Activated T-cell treated with anti-CD3 and anti-CD28 coated beads for 24 hours (primary cell): ENCODE data around the gene ELL.
"Not testable (repeated sequence)": the region's sequence is repeated elsewhere in the genome, so short reads cannot be mapped to it uniquely, and the experiment has no call there.

Experiments used
- DNase-seq: peaks from one replicate; pipeline ENCODE4 v3.0.0-alpha.2; 2020; ENCODE audit warnings: low read depth

The ELL gene

DNA sequence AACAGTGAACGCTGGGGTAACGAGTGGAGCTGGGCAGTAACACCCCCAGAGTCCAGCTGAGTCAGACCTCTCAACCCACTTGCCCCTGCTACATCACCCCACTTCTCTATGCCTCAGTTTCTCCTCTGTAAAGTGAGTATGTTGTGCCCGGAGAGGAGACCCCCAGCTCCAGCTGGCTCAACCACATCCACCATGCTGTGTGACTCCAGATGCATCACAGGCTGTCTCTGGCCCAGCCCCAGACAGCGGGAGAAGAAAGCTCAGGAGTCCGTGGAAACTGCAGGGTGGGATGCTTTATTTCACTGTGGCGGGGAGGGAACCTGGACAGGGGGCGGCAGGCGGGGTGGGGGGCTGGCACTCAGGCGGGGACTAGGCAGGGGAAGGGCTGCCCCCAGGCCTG, 9.6 kb upstream of the ELL start:
- DNase-seq, result no peak

DNA sequence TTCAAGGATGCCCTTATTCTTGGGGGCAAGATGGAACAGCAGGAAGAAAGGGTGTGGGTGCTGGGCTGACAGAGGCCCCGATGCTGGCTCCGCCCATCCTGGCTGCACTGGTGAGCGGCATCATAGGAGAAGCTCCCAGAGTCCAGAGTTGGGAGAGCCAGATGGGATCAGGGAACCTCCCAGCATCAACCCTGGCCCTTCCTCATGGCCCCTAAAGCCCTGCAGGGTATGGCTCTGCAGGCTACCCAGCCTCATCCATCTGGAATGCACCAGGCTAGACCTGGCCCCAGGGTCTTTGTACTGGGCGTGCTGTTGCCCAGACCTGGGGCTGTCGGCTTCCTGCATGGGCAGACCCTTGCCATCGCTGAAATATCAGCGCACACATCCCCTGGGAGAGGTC, 7.9 kb upstream of the ELL start:
- DNase-seq, result no peak

DNA sequence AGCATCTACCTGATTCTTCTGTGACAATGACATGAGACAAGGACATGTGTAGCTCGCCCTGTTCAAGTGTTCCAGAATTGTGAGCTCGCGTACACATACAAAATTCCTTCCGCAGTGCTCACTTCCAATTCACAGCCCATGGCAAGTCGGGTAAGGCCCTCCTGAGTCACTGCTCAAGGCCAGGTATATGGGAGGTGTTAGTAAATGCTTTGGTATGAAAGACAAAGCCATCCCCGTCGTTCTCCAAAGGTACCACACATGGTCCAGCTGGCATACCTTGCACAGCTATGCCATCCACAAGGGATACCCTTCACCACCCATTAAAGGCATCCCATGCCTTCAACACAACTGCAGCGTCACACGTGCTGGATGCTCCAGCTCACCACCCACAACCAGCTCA, 4.4 kb upstream of the ELL start:
- no peak for DNase-seq

DNA sequence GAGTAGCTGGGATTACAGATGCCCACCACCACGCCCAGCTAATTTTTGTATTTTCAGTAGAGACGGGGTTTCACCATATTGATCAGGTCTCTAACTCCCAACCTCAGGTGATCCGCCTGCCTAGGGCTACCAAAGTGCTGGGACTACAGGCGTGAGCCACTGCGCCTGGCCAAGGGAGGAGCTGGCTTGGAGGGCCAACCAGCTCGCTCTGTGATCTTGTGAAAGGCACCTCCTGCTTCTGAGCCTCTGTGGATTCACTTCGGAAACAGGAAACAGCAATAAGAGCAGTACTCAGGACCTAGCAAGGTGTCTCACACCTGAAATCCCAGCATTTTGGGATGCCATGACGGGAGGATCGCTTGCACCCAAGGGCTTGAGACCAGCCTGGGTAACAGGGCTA, 2.0 kb upstream of the ELL start:
- no peak for DNase-seq

DNA sequence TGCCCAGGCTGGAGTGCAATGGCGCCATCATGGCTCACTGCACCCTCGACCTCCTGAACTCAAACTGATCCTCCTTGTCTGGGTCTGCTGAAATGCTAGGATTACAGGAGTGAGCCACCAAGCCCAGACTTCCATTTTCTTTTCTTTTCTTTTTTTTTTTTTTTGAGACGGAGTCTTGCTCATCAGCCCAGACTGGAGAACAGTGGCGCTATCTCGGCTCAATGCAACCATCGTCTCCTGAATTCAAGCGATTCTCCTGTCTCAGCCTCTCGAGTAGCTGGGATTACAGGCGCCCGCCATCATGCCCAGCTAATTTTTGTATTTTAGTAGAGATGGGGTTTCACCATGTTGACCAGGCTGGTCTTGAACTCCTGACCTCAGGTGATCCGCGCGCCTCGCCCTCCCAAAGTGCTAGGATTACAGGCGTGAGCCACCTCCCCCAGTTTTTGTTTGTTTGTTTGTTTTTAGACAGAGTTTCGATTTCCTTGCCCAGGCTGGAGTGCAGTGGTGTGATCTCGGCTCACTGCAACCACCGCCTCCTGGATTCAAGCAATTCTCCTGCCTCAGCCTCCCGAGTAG, 1.1 kb upstream of the ELL start:
- not testable (repeated sequence) for DNase-seq

DNA sequence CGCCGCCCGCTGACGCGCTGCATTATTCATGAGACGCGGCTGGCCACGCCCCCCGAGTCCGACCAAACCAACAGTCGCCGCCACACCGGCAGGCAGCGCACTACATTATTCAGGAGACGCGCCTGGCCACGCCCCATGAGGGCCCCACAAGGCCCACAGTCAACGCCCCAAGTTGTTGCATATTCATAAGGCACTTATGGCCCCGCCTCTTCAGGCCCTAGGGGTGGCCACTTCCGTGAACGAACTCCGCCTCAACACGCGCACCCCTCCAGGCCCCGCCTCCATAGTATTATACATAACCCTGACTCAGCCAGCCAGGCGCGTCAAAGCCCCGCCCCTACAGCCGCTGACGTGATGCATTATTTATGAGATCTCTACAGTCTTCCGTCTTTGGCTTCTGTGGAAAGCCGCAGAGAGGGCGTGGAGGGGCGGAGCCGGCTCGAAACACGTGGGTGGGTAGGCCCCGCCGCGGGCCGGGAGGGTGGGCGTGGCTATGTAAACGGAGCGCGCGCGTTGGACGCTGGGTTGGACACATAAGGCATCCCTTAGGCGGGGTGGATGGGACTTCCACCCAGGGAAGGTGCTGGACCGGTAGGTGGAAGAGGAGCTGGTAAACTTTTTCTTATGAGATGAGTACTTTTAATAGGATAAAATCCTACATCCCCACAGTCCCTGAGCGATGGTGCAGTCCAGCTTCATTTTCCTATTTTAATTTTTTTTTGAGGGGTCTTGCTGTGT, 423 bp upstream of the ELL start:
- DNase-seq, result peak; percentile 100

DNA sequence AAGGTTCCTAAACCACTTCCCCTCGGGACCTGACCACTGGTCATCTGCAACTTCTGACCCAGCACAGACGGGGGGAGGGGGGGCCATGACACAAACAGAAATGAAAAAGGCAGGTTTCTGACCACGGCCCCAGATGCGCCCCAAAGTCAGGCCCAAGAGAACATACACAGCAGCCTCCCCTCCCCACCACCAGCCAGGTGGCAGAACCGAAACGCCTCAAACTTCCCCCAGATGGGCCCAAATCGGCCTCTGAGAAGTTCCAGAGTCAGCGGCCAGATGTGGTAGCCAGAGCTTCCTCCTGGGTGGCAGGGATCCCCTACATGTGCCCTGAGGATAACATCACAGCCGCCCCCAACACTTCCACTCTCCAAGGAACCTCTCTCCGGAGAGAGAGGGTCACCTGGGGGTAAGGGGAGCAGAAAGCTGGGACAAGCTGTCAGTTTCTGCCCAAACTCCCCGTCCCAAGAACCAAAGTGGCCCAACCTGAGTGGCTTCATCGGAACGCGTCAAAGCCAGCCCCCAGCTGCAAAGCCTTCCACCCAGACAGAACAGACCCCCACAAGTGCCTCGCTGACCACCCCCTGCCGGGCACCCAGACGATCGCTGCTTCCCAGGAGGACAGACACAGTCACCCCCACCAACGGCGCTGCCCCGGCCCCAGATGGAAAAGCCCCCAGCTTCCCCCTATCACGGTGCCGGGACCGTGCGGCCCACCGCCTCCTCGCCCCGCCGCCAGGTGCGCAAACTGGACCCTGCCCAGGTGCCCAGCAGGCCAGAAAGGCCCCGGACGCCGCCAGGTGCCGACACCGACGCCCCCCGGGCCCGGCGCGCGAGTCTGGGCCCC, 800 bp downstream of the ELL start:
- no peak for DNase-seq

DNA sequence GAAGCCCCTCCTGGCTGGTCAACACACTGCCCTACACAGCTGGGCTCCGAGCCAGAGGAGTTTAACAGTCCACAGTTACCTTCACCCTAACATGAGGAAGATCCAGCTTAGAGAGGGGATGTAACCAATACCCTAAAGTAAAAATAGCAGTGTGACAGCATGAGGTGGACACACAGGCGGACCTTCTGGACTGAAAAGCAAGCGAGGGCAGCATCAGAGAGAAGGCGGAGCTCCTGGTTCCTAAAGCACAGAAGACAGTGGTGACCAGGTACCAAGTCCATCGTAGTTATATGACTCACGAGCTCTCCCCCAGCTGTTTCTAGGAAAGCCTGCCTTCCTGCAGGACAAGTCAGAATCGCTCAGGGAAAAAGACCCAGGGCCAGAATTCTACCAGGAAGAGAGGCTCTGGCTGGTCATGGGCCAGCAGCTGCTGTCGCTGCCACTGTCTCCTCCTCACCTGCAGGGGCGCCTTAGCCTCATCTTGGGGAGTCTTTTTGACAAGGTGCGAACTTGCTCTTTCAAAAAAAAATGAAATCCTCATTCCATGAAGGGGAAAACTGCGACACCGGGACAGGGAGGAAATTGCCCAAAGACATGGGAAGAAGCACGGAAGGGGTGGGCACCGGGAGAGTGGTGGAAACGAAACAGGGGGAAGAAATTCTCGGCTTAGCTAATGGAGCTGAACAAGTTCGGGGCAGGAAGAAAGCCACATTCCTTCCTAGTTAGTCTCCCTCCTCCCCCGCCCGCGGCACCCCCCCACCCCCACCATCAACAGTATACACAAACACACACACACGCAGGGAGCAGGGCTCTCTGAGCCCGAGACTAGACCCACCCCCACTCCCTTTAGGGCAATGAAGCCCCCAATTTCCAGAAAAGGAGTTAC, 1.7 kb downstream of the ELL start:
- peak; percentile 47 for DNase-seq

DNA sequence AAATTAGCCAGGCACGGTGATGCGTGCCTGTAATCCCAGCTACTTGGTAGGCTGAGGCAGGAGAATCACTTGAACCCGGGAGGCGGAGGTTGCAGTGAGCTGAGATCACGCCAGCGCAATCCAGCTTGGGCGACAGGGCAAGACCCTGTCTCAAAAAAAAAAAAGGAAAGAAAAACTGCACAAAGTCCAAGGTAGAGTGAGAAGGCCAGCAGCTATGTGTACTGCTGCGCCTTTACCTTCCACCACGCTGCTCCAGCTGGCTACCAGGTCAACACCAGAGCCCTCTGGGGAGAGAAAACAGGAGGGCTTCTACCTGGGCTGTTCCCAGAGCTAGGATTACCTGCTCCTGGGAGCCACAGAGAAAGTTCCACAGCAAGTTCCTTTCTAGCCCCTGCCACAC, 3.2 kb downstream of the ELL start:
- no peak for DNase-seq

DNA sequence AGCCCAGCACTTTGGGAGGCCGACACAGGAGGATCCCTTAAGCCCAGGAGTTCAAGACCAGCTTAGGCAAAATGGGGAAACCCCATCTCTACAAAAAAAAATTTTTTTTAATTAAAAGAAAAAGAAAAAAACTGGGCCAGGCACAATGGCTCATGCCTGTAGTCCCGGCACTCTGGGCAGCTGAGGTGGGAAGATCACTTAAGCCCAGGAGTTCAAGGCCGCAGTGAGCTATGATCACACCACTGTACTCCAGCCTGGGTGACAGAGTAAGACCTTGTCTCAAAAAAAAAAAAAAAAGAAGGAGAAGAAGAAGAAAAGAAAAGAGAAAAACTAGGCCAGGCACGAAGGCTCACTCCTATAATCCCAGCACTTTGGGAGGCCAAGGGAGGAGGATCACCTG, 4.3 kb downstream of the ELL start:
- no peak for DNase-seq

DNA sequence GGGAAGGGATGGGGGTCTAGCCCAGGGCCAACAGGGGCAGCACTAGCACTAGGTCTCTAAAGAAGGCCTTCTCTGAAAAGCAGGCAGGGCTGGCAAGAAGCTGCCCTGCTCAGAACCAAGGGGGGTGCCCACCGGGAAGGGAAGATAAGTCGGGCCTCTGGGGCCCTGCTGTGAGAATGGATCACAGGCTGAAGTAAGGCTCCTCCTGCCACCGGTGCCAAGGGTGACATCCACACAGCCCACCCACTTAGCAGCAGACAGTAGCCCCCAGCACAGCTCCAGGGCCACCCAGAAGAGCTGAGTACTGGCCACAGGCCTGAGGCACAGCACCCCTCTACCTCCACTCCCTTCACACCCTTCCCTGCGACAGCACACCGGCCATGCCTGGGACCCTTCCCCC, 5.9 kb downstream of the ELL start:
- no peak for DNase-seq

DNA sequence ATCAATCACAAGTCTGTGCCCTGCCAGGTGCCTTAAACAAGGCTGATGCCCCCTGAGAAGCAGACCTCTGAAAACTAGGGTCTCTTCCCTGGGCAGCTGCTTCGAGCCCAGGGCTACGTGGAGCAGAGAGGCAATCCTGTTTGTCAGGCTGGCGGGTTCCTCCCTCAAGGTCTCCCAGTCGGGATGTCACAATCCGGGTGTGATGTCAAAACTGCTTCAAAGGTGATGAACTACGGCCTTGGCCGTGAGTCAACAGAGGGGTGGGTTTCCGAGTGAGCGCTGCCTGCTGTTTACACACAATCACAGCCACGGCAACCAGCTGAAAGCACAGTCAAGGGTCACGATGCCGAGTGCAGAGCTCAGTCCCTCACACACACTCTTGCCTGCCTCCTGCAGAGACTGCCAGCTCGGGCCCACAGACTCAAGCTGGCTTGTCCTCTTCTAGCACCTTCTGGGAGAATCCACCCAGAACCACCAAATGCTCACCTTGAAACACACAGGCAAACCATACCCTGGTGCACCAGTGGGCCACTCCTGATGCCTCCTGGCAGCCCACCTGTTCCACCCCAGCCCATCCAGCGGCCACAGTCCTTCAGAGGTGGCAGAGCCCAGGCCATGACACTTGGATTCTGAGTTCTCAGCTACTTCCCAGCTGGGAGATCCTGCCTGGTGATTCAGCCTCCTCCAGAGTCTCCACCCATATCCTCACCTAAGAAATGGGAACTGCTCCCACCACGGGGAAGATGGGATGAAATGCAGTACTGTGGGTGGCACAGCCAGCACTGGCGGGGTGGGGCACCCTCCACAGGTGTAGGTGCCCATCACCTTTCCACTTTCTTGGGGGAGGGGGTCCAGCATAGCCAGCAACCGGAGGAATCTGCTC, 6.8 kb downstream of the ELL start:
- DNase-seq, result no peak

DNA sequence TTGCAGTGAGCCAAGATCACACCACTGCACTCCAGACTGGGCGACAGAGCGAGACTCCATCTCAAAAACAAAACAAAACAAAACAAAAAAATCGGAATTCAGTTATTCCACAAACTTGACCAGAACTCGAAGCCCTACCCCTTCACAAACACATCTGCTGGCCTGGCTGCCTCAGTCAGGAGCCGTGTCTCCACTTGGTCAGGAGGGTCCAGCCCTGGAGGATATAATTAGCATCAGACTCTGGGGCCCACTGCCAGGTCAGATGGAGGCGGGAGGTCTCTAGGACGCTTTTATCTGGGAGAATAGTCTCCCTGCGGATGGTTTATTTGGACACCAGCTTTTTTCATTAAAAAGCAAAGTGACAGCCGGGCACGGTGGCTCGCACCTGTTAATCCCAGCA, 8.0 kb downstream of the ELL start:
- DNase-seq, result no peak

DNA sequence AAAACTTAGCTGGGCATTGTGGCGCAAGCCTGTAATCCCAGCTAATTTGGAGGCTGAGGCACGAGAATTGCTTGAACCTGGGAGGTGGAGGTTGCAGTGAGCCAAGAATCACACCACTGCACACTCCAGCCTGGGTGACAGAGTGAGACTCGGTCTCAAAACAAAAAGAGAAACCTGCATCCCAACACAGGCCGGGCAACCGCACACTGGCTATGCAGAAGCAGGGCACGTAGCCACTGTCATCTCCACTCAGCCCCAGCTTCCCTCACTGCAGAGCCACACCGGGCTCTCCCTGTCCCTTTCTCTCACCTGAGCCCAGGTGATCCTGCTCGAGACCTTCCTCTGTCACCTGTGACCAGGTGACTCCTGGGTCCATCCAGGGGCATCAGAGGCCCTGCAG, 11.7 kb downstream of the ELL start:
- no peak for DNase-seq

DNA sequence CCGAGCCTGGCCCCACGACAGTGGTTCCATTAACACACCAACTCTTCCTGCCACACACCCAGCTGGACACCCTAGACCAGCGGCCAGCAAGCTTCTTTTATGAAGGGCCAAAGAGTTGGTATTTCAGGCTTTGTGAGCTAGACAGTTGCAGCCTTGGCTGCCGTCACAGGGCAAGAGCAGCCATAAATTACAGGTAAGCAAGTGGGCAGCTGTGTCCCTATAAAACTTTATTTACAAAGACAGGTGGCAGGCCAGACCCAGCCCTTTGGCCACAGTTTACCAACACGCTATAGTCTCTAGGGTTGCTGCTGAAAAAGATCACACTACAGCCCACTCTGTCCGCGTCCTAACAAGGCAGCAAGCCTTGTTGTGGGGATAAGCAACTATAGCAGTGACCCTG, 13.3 kb downstream of the ELL start:
- no peak for DNase-seq

DNA sequence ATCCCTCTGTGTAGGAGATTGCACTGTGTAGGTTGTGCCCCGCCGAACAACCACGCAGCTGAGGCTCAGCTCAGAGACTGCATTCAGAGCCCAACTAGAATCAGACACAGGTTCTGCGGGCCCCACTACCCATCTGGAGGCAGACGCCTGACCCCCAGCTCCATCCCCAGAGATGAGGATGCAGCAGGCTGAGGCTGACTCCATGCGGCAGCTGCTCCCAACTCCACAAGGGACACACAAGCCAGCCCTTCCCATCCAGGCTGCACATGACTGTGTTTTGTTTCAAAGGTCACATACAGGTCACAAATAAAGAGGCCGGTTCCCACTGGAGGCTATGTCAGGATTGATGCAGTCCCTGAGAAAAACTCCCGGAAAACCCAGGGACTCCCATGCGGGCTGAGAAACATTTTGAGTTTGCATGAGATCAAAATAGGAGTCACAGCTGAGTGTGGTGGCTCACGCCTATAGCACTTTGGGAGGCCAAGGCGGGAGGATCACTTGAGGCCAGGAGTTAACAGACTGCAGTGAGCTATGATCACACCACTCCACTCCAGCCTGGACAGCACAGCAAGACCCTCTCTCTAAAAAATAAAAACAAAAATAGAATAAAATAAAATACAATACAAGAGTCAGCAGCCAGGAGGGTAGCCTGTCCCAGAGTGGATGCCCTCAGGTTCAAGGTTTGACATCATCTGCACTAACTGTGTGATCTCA, 14.0 kb downstream of the ELL start:
- no peak for DNase-seq

DNA sequence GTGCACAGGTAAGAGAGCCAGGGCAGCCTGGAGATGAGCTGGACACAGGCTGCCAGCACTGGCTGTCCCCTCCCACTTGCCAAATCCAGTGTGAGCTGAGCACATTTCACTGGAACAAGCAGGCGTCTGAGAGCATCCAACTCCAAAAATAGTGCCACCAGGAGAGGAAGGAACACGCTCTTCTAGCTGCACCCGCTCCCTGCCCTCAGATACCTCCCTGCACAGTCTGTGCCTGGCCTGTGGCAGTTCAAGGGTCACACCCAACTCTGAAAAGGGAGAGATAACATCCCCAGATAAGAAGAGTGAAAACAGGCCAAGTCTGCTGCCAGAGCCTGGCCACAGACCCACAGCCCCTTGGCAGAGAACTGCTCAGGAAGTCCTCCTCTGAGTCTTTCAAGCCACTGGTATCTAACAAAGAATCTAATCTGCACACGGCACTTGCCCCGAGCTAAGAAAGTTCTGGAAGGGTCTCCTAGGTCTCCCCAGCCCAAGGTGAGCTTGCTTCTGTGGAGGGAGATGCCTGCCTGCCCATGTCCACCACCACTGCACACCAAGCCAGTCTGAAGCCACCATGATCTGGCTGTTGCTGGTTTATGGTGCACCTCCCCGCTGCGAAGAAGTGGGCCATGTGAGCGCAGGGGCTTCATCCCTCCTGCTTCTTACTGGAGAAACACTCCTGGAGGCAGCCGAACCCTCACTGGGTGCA, 14.7 kb downstream of the ELL start:
- no peak for DNase-seq

DNA sequence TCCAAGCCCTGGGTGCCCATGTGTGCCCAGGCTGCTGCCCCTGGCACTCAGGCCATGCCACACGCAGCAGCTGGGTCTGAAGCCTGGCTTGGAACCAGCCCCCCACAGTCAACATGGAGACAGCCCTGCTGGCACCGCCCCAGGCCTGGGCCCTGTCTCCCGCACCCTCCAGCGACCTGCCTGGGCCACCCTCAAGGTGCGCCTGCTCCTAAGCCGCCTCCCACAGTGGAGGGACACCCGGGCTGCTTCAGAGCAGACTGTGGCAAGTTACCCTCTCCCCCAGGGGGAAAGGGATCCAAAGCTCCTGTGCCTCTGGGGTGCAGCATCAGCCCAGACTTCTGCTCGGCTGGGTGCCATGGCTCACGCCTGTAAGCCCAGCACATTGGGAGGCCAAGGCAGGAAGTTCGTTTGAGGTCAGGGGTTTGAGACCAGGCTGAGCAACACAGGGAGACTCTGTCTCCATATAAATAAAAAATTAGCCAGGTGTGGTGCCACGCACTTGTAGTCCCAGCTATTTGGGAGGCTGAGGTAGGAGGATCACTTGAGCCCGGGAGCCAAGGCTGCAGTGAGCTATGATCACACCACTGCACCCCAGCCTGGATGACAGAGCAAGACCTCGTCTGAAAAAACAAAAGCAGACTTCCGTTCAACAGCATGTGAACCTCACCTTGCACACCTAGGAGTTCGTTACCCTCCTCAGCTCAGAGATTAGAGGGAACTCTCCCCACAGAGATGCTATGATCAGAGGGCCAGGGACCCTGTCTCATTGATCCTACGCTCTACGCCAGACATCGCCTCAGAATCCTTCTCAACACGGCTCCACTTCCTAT, 15.6 kb downstream of the ELL start:
- no peak for DNase-seq
